CD4-positive, alpha-beta memory T cell (primary cell): ENCODE data around the gene EPN2. TPM values are rescaled to one million over a fixed set of nuclear protein-coding genes. Genes with fewer than 3 reads are reported as not detected.
A peak's percentile ranks its signal among the peaks of the same experiment; 100 is the strongest.
"Not testable (repeated sequence)": the region's sequence is repeated elsewhere in the genome, so short reads cannot be mapped to it uniquely, and the experiment has no call there.

Experiments
- CTCF ChIA-PET: fragments of 350-600 bp; sonication (Branson Sonifier 250); formaldehyde crosslinking; loops from one replicate; lab custom pipeline; 2021; ENCODE audit warnings: inconsistent platforms; ENCODE audit not compliant: partially characterized antibody; lab: Charles Lee
- POLR2A ChIA-PET: fragments of 350-600 bp; sonication (Branson Sonifier 250); formaldehyde crosslinking; loops from one replicate; lab custom pipeline; 2021; ENCODE audit not compliant: partially characterized antibody; lab: Charles Lee
- DNase-seq, 5 donors: peaks; one replicate each; pipeline versions ENCODE4 v3.0.0 to v3.0.0-alpha.2; 2020 to 2022; ENCODE audit warnings: mixed read lengths in 1 of 5
- H3K27ac ChIP-seq: one replicate; pipeline ENCODE4 v1.7.0; 2013; ENCODE audit warnings: low read depth, low read length
- H3K27me3 ChIP-seq: 2 replicates; pipeline ENCODE4 v1.7.0; 2013; ENCODE audit warnings: mild to moderate bottlenecking, low read length, moderate library complexity; ENCODE audit not compliant: insufficient read depth
- H3K36me3 ChIP-seq: 2 replicates; pipeline ENCODE4 v1.7.0; 2013; ENCODE audit warnings: mild to moderate bottlenecking, low read length, moderate library complexity; ENCODE audit not compliant: insufficient read depth
- H3K4me1 ChIP-seq: 2 replicates; pipeline ENCODE4 v1.7.0; 2013; ENCODE audit warnings: mild to moderate bottlenecking, low read length, moderate library complexity; ENCODE audit not compliant: insufficient read depth
- H3K4me3 ChIP-seq, 2 donors: one replicate each; pipeline ENCODE4 v1.7.0; 2013; ENCODE audit warnings: low read length in 2 of 2, mild to moderate bottlenecking in 1 of 2
- H3K9me3 ChIP-seq, 2 donors: one replicate each; pipeline ENCODE4 v1.7.0; 2013; ENCODE audit warnings: low read length in 2 of 2, control low read depth in 1 of 2; ENCODE audit not compliant: control insufficient read depth in 1 of 2
- H3K27ac Mint-ChIP-seq, 7 donors: one replicate each; pipeline ENCODE4 v1.8.0; 2020 to 2021; ENCODE audit warnings: mixed read lengths in 7 of 7, mild to moderate bottlenecking in 6 of 7, inconsistent platforms in 3 of 7, moderate library complexity in 3 of 7
- H3K27me3 Mint-ChIP-seq, 2 donors: one replicate each; pipeline ENCODE4 v1.8.0; 2020 to 2021; ENCODE audit warnings: mixed read lengths in 2 of 2
- H3K36me3 Mint-ChIP-seq, 2 donors: one replicate each; pipeline ENCODE4 v1.8.0; 2020 to 2021; ENCODE audit warnings: mixed read lengths in 2 of 2, inconsistent platforms in 1 of 2, mild to moderate bottlenecking in 1 of 2
- H3K4me1 Mint-ChIP-seq, 4 donors: one replicate each; pipeline ENCODE4 v1.8.0; 2020 to 2021; ENCODE audit warnings: mixed read lengths in 4 of 4, mild to moderate bottlenecking in 1 of 4
- H3K4me3 Mint-ChIP-seq, 8 donors: one replicate each; pipeline ENCODE4 v1.8.0; 2020 to 2021; ENCODE audit warnings: mixed read lengths in 8 of 8, mild to moderate bottlenecking in 7 of 8, moderate library complexity in 6 of 8, inconsistent platforms in 3 of 8
- H3K9me3 Mint-ChIP-seq, 8 donors: one replicate each; pipeline ENCODE4 v1.8.0; 2020 to 2021; ENCODE audit warnings: mixed read lengths in 8 of 8, mild to moderate bottlenecking in 5 of 8, inconsistent platforms in 3 of 8, moderate library complexity in 1 of 8
- intact Hi-C: fragments of 100-400 bp; cut with micrococcal nuclease; formaldehyde crosslinking; loops from one replicate; pipeline ENCODE4 v1.15.1; 2023
- polyA plus RNA-seq, 2 donors: library from polyadenylated mRNA; unstranded; fragments of 300-500 nt; fragmentation: Illumina TruSeq; gene quantifications; one replicate each; pipeline ENCODE4 v1.2.3, GENCODE V29; 2021
- total RNA-seq, 2 experiments: library from RNA; stranded (reverse); gene quantifications; one replicate each; pipeline ENCODE4 v1.2.3, GENCODE V29; 2021

EPN2 gene
- total and polyA plus RNA-seq, 4 experiments from 2014 or later, result 4.2 to 10.4 (median 9.9) TPM

- H3K27me3 Mint-ChIP-seq, intact Hi-C loops, H3K4me1 ChIP-seq, DNase-seq, CTCF ChIA-PET, H3K36me3 ChIP-seq, H3K36me3 Mint-ChIP-seq, H3K4me1 Mint-ChIP-seq, H3K9me3 ChIP-seq, H3K4me3 ChIP-seq, H3K27me3 ChIP-seq, H3K4me3 Mint-ChIP-seq, POLR2A ChIA-PET, H3K27ac ChIP-seq, H3K9me3 Mint-ChIP-seq, H3K27ac Mint-ChIP-seq: not testable (repeated sequence)
These were observed 2.5 kb upstream of the EPN2 start for GRCh38 chr17:19234676-19235075.

GRCh38 chr17:19236351-19237138 is 621 bp upstream of the EPN2 start:
- H3K27me3 Mint-ChIP-seq, intact Hi-C loops, H3K27ac Mint-ChIP-seq, H3K9me3 ChIP-seq, H3K4me1 Mint-ChIP-seq, H3K27me3 ChIP-seq, H3K4me1 ChIP-seq, POLR2A ChIA-PET, DNase-seq, H3K27ac ChIP-seq, H3K36me3 Mint-ChIP-seq, H3K4me3 ChIP-seq, H3K9me3 Mint-ChIP-seq, H3K4me3 Mint-ChIP-seq, H3K36me3 ChIP-seq, CTCF ChIA-PET: not testable (repeated sequence)

DNA sequence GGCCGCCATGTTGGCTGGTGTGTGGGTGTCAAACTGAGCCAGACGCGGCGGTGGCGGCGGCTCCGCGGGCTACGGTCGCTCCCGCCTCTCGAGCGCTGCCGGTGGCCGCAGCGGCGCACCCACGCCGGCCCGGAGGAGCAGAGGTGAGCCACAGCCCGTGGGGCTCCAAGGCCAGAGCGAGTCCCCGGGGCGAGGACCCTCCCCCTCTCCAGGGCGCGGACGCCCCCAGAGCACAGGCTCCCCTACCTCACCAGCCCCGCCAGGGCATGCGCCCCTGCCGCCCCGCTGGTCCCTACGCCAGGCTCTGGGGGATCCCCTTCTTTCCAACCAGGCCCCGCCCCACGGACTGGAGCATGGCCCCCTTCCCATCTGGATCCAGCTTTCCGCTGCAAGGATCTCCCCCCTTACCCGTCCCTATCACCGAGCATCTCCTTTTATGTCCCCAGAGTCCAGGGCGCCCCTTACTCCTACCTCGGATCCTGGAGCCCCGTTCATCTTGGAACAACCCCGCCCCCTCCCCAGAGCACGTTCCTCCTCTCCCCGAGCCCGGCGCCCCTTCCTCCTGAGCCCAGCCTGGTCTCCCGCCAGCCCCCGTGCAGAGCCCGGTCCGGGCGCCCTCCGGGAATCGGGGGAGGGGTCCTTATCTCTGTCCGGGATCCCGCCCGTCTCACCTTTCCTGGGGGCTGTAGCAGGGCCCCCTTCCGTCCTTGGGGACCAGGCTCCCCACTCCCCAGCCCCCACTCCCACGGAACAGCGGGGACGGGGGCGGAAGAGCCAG is 412 bp downstream of the EPN2 start:
- POLR2A ChIA-PET, result no interaction called here
- Mint-ChIP-seq H3K4me1 (peaks cover 0 to 10% (median 2%) of the 10 kb centered on the region in 4 donors), H3K27ac (peak overlapping the region in 3 of 7 donors; percentile 41 to 82 (median 52)), H3K36me3 (no peaks in the 10 kb centered on the region), H3K27me3 (peaks cover 0 to 2% of the 10 kb centered on the region in 2 donors), H3K9me3 (no peaks in the 10 kb centered on the region), H3K4me3 (peak overlapping the region; percentile 84 to 90 (median 85))
- CTCF ChIA-PET, result interaction anchor here (0.8 kb wide), 1 partner anchor 125 kb away, joined by 3 read pairs; the partner anchor contains the start of gene B9D1
- intact Hi-C loops, result no loop called here
- Histone ChIP-seq H3K27ac (peak overlapping the region; percentile 41), H3K4me3 (peak overlapping the region; percentile 36 to 84), H3K4me1 (peaks cover 5% of the 10 kb centered on the region), H3K9me3 (no peaks in the 10 kb centered on the region), H3K27me3 (no peaks in the 10 kb centered on the region), H3K36me3 (no peaks in the 10 kb centered on the region)
- peak in 4 of 5 donors; percentile 39 to 60 (median 54) for DNase-seq

- Mint-ChIP-seq H3K27ac (peak overlapping the region in 5 of 7 donors; percentile 27 to 62 (median 51)), H3K36me3 (no peaks in the 10 kb centered on the region), H3K4me1 (peaks cover 0 to 10% (median 2%) of the 10 kb centered on the region in 4 donors), H3K9me3 (no peaks in the 10 kb centered on the region), H3K4me3 (peak overlapping the region; percentile 75 to 90 (median 85)), H3K27me3 (peaks cover 0 to 2% of the 10 kb centered on the region in 2 donors)
- Histone ChIP-seq H3K9me3 (no peaks in the 10 kb centered on the region), H3K4me3 (peak overlapping the region; percentile 36 to 84), H3K27me3 (no peaks in the 10 kb centered on the region), H3K36me3 (no peaks in the 10 kb centered on the region), H3K4me1 (peaks cover 5% of the 10 kb centered on the region), H3K27ac (no peak overlapping the region)
- ChIA-PET CTCF (interaction anchor here (0.8 kb wide), 1 partner anchor 124 kb away, joined by 3 read pairs; the partner anchor contains the start of gene B9D1), POLR2A (no interaction called here)
- intact Hi-C loops, result no loop called here
- peak in 1 of 5 donors; percentile 6 for DNase-seq
These were observed 970 bp downstream of the EPN2 start for GRCh38 chr17:19238167-19238505.

DNA sequence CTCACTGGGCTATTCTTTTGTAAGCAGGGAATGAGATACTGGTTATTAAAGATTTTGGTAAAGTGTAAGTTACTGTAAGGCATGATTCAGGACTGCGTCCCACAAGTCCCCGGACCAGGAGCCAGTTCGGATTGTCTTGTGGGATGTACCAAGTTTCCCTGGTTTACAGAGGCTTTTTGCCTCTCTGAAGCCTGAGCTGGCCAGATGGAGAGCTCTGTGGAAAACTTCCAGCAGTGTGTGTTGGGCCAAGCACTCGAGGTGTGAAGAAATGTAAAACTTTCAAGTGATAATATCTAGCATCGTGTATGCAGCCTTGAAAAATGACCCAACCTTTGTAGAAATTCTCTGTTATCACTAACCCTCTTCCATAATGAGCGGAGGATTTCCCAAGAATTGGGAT is 2.4 kb downstream of the EPN2 start:
- DNase-seq, result no peak
- Mint-ChIP-seq H3K9me3 (no peaks in the 10 kb centered on the region), H3K4me1 (peaks cover 0 to 10% (median 2%) of the 10 kb centered on the region in 4 donors), H3K27me3 (peaks cover 0 to 2% of the 10 kb centered on the region in 2 donors), H3K36me3 (no peaks in the 10 kb centered on the region), H3K27ac (no peak overlapping the region), H3K4me3 (peak overlapping the region in 2 of 8 donors; percentile 21 to 54)
- Histone ChIP-seq H3K36me3 (no peaks in the 10 kb centered on the region), H3K27me3 (no peaks in the 10 kb centered on the region), H3K9me3 (no peaks in the 10 kb centered on the region), H3K4me1 (peaks cover 5% of the 10 kb centered on the region), H3K4me3 (no peak overlapping the region), H3K27ac (no peak overlapping the region)
- POLR2A ChIA-PET, result no interaction called here
- intact Hi-C loops, result no loop called here
- CTCF ChIA-PET, result no interaction called here

GRCh38 chr17:19242323-19242722 is 5.2 kb downstream of the EPN2 start:
- H3K4me1 ChIP-seq, result peaks cover 5% of the 10 kb centered on the region
- Mint-ChIP-seq H3K27ac (no peak overlapping the region), H3K4me3 (no peak overlapping the region), H3K36me3 (no peaks in the 10 kb centered on the region), H3K9me3 (no peaks in the 10 kb centered on the region), H3K4me1 (peaks cover 0 to 10% (median 2%) of the 10 kb centered on the region in 4 donors), H3K27me3 (peaks cover 0 to 5% of the 10 kb centered on the region in 2 donors)
- H3K4me3 ChIP-seq, result no peak overlapping the region
- CTCF ChIA-PET, result interaction anchor here (0.6 kb wide), 1 partner anchor 49 kb away, joined by 3 read pairs; no protein-coding TSS in a partner anchor
- no peaks in the 10 kb centered on the region for H3K9me3 ChIP-seq
- H3K27ac ChIP-seq, result no peak overlapping the region
- no peak for DNase-seq
- H3K27me3 ChIP-seq, result no peaks in the 10 kb centered on the region
- intact Hi-C loops, result no loop called here
- H3K36me3 ChIP-seq, result no peaks in the 10 kb centered on the region
- POLR2A ChIA-PET, result no interaction called here

DNA sequence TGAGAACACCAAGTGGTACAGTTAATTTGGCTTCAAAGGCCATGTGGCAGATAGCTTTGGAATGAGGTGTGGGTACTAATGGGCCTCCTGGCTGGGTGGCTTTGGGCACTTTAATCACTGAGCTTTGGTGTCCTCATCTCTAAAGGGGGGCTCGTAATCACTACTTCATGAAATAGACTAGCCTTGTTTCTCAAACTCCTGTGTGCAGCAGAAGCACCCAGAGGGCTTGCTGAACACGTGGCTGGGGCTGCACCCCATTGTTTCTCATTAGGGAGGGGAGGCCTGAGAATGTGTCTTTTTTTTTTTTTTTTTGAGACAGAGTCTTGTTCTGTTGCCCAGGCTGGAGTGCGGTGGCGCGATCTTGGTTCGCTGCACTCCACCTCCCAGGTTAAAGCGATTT is 5.8 kb downstream of the EPN2 start:
- Mint-ChIP-seq H3K9me3 (no peaks in the 10 kb centered on the region), H3K36me3 (no peaks in the 10 kb centered on the region), H3K27ac (no peak overlapping the region), H3K27me3 (peaks cover 0 to 5% of the 10 kb centered on the region in 2 donors), H3K4me3 (no peak overlapping the region), H3K4me1 (peaks cover 0 to 10% (median 2%) of the 10 kb centered on the region in 4 donors)
- no peak overlapping the region for H3K4me3 ChIP-seq
- DNase-seq, result no peak
- intact Hi-C loops, result no loop called here
- POLR2A ChIA-PET, result no interaction called here
- no peaks in the 10 kb centered on the region for H3K9me3 ChIP-seq
- H3K27ac ChIP-seq, result no peak overlapping the region
- no peaks in the 10 kb centered on the region for H3K36me3 ChIP-seq
- H3K27me3 ChIP-seq, result no peaks in the 10 kb centered on the region
- CTCF ChIA-PET, result interaction anchor here (0.6 kb wide), 1 partner anchor 48 kb away, joined by 3 read pairs; no protein-coding TSS in a partner anchor
- peaks cover 5% of the 10 kb centered on the region for H3K4me1 ChIP-seq
